ENCODE results near the gene BLOC1S1.

DNA sequence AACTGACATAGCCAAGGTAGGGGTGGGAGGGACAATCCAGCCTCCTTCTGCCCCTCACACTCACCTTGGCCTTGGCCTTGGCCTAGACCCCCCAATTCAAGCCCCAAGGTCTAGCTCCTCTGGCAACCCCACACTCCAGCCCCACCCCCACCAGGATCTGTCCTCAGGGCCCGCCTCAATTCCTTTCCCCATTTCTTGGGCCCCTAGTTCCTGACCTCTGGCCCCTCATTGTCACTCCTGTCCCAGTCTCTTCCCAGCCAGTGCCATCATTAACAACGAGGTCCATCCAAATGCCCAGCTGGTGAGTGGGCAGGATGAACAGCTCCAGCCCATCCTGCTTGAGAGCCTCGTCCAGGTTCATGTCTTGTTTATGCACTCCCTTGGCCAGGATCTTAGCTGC is 20.2 kb downstream of the BLOC1S1 start:
- no peak for TF ChIP-seq CTCF (conservative IDR thresholded peaks at IDR 0.05; ENCODE audit: low read length)
- no peak for TF ChIP-seq EZH2phosphoT487 (IDR thresholded peaks at IDR 0.05; ENCODE audit: borderline replicate concordance)
